Activated CD4-positive, alpha-beta T cell treated with anti-CD3 and anti-CD28 coated beads, Interleukin-2, amount 10 ng/mL, durations not matched to agents 7 days and 5 days (primary cell): ENCODE data around the gene LGI1. TPM values are rescaled to one million over a fixed set of nuclear protein-coding genes. Genes with fewer than 3 reads are reported as not detected.
"Not testable (repeated sequence)": the region's sequence is repeated elsewhere in the genome, so short reads cannot be mapped to it uniquely, and the experiment has no call there.

Experiments used
- CTCF ChIA-PET: fragments of 350-600 bp; sonication (Branson Sonifier 250); formaldehyde crosslinking; loops from one replicate; lab custom pipeline; 2021; ENCODE audit warnings: antibody characterized with exemption; lab: Charles Lee
- POLR2A ChIA-PET: fragments of 350-600 bp; sonication (Branson Sonifier 250); formaldehyde crosslinking; loops from one replicate; lab custom pipeline; 2021; ENCODE audit warnings: antibody characterized with exemption; lab: Charles Lee
- DNase-seq: peaks from one replicate; pipeline ENCODE4 v3.0.0-alpha.2; 2020
- H3K27ac Mint-ChIP-seq: one replicate; pipeline ENCODE4 v1.8.0; 2021; ENCODE audit warnings: mild to moderate bottlenecking, moderate library complexity, mixed read lengths
- H3K27me3 Mint-ChIP-seq: one replicate; pipeline ENCODE4 v1.8.0; 2021; ENCODE audit warnings: mixed read lengths
- H3K36me3 Mint-ChIP-seq: one replicate; pipeline ENCODE4 v1.8.0; 2021; ENCODE audit warnings: low read depth, mixed read lengths
- H3K4me1 Mint-ChIP-seq: one replicate; pipeline ENCODE4 v1.8.0; 2021; ENCODE audit warnings: mixed read lengths
- H3K4me3 Mint-ChIP-seq: one replicate; pipeline ENCODE4 v1.8.0; 2021; ENCODE audit warnings: mild to moderate bottlenecking, moderate library complexity, mixed read lengths
- H3K9me3 Mint-ChIP-seq: one replicate; pipeline ENCODE4 v1.8.0; 2021; ENCODE audit warnings: mixed read lengths
- total RNA-seq, 2 experiments: library from RNA; stranded (reverse); gene quantifications; one replicate each; pipeline ENCODE4 v1.2.3, GENCODE V29; 2021

LGI1 gene
- total RNA-seq, 2 experiments from 2014 or later, result not detected

DNA sequence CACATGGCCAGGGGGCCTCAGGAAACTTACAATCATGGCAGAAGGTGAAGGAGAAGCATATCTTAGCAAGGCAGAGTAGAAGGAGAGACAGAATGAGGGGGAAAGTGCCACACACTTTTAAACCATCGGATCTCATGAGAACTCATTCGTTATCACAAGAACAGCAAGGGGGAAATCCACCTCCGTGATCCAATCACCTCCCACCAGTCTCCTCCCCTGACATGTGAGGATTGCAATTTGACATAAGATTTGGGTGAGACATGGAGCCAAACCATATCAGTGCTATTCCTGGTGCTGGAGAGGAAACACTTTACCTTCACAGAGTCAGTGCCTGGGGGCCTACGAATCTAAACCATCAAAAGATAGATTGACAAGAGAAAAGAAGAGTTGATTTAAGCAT lies 61.8 kb downstream of the LGI1 start:
- ChIA-PET POLR2A (no interaction called here), CTCF (interaction anchor here (0.5 kb wide), 1 partner anchor 20 kb away, joined by 3 read pairs; no protein-coding TSS in a partner anchor)

DNA sequence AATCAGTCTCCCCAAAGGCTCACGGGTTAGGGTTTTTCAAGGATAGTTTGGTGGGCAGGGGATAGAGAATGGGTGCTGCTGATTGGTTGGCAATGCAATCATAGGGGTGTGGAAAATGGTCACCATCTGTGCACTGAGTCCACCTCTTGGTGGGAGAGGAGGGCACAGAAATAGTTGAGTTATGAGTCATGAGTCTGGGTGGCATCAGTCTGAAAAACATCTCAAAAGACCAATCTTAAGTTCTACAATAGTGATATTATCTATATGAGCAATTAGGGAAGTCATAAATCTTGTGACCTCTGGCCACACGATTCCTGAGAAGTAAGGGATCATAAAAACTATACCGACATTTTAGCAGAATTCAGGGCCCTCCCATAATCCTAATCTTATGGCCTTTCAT lies 62.7 kb downstream of the LGI1 start:
- no peak for DNase-seq
- Mint-ChIP-seq H3K4me1 (no peaks in the 10 kb centered on the region), H3K9me3 (no peaks in the 10 kb centered on the region), H3K4me3 (no peak overlapping the region), H3K36me3 (no peaks in the 10 kb centered on the region), H3K27ac (no peak overlapping the region), H3K27me3 (peaks cover 38% of the 10 kb centered on the region)
- POLR2A ChIA-PET, result no interaction called here
- CTCF ChIA-PET, result no interaction called here

More for the DNA sequence above, 61.8 kb downstream of the LGI1 start:
- DNase-seq, result no peak
- H3K27ac Mint-ChIP-seq, result no peak overlapping the region
- no peaks in the 10 kb centered on the region for H3K36me3 Mint-ChIP-seq
- H3K27me3 Mint-ChIP-seq, result peaks cover 38% of the 10 kb centered on the region
- no peaks in the 10 kb centered on the region for H3K9me3 Mint-ChIP-seq
- no peak overlapping the region for H3K4me3 Mint-ChIP-seq
- no peaks in the 10 kb centered on the region for H3K4me1 Mint-ChIP-seq

- H3K27me3 Mint-ChIP-seq, result peaks cover 31% of the 10 kb centered on the region
- no peaks in the 10 kb centered on the region for H3K36me3 Mint-ChIP-seq
- ChIA-PET CTCF (interaction anchor here (1.0 kb wide), 1 partner anchor 96 kb away, joined by 3 read pairs; no protein-coding TSS in a partner anchor), POLR2A (no interaction called here)
- H3K27ac Mint-ChIP-seq, result no peak overlapping the region
- H3K9me3 Mint-ChIP-seq, result no peaks in the 10 kb centered on the region
- no peaks in the 10 kb centered on the region for H3K4me1 Mint-ChIP-seq
- H3K4me3 Mint-ChIP-seq, result no peak overlapping the region
- DNase-seq, result no peak
These were observed 63.5 kb downstream of the LGI1 start for GRCh38 chr10:93821051-93821772.

GRCh38 chr10:93826355-93826754 lies 68.6 kb downstream of the LGI1 start:
- Mint-ChIP-seq H3K4me1 (no peaks in the 10 kb centered on the region), H3K27ac (no peak overlapping the region), H3K36me3 (no peaks in the 10 kb centered on the region), H3K4me3 (no peak overlapping the region), H3K27me3 (peaks cover 6% of the 10 kb centered on the region), H3K9me3 (no peaks in the 10 kb centered on the region)
- POLR2A ChIA-PET, result no interaction called here
- CTCF ChIA-PET, result no interaction called here
- DNase-seq, result no peak

DNA sequence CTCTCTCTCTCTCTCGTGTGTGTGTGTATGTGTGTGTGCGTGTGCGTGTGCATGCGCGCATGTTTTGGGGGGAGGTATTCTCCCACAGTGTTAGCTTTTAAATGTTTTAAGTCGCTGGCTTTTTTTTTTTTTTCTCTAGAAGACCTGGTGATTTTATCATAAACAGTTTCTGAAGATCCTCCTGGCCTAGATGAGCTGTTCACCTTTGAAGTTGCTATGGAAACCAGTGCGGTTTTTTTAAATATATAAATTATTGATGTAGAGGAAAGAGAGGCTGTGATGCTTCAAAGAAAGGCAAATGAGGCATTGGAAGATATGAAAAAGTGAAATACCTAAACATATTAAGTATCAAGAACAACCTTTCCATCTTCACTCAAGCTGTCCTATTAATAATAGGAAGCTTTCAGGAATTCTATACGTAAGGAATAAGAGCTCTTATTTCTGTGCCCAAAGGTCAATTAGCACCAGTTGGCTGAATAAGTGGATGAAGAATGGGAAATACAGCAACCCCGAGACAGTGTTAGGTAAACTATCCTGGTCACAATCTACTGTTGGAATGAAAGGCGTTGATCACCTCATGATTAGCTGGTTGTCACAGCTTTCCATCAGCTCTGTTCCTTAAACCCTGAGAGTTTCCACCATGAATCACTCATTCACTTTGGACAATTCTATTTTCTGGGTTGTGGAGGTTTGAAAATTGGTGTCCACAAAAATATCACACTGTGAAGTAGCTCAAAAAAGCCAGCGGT lies 69.5 kb downstream of the LGI1 start:
- Mint-ChIP-seq H3K4me3 (no peak overlapping the region), H3K9me3 (no peaks in the 10 kb centered on the region), H3K4me1 (no peaks in the 10 kb centered on the region), H3K27me3 (peaks cover 4% of the 10 kb centered on the region), H3K36me3 (no peaks in the 10 kb centered on the region), H3K27ac (no peak overlapping the region)
- POLR2A ChIA-PET, result no interaction called here
- CTCF ChIA-PET, result interaction anchor here (1.0 kb wide), 2 partner anchors 13 to 23 kb away, joined by 4 read pairs; no protein-coding TSS in a partner anchor
- no peak for DNase-seq

DNA sequence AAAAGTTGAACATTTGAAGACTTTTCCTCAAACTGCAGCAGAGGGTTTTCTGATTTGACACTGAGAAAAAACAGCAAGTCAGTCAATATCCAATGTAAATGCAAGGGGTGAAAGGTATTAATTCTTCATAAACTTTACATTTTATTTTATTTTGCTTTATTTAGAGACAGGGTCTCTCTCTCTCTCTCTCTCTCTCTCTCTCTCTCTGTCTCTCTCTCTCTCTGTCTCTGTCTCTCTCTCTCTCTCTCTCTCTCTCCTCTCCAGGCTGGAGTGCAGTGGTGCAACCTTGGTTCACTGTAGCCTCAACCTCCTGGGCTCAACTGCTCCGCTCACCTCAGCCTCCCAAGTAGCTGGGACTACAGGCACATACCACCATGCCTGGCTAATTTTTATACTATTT lies 73.3 kb downstream of the LGI1 start:
- CTCF ChIA-PET, result not testable (repeated sequence)

DNA sequence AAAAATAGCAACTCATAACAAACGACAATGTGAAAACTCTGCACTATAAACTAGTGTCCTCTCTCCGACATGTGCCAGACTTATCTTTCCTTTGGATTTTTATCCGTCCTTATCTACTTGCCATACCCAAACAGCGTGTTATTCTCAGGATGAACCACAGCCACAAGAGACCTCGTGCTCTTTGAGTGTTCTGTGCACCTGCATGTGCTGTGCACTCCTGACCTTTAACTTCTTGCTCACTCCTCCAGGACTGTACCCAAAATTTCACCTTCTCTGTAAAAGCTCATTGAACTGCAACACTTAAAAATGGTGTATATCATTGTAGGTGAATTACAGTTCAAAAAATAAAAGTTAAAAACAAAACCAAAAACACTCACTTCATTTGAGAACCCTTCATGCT lies 78.0 kb downstream of the LGI1 start:
- no peak for DNase-seq
- Mint-ChIP-seq H3K4me3 (no peak overlapping the region), H3K36me3 (no peaks in the 10 kb centered on the region), H3K27ac (no peak overlapping the region), H3K9me3 (no peaks in the 10 kb centered on the region), H3K27me3 (no peaks in the 10 kb centered on the region), H3K4me1 (no peaks in the 10 kb centered on the region)
- CTCF ChIA-PET, result no interaction called here
- POLR2A ChIA-PET, result no interaction called here

More for the DNA sequence above, 73.3 kb downstream of the LGI1 start:
- H3K36me3 Mint-ChIP-seq, H3K27me3 Mint-ChIP-seq, H3K27ac Mint-ChIP-seq, H3K4me3 Mint-ChIP-seq, POLR2A ChIA-PET, H3K9me3 Mint-ChIP-seq, DNase-seq, H3K4me1 Mint-ChIP-seq: not testable (repeated sequence)

GRCh38 chr10:93837822-93838221 lies 80.1 kb downstream of the LGI1 start:
- Mint-ChIP-seq H3K27me3 (no peaks in the 10 kb centered on the region), H3K4me1 (no peaks in the 10 kb centered on the region), H3K9me3 (no peaks in the 10 kb centered on the region), H3K27ac (no peak overlapping the region), H3K4me3 (no peak overlapping the region), H3K36me3 (no peaks in the 10 kb centered on the region)
- DNase-seq, result no peak
- ChIA-PET CTCF (no interaction called here), POLR2A (no interaction called here)

DNA sequence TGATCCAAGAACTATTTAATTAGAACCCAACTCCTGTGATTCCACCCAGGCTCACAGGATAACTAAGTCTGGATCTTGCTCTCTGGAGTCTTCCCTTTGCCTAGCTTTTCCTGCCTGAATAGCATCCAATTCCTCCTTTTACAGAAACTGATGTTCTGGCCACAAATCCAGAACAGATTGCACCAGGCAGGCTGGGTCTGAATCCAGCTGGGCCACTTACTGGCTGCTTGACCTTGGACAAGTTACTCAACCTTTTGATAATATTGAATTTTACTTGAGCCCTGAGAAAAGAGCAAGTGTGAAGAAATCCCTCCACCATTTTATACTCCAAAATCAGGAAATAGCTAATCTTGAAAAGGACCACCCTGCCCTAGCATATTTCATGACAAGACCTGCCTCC lies 80.5 kb downstream of the LGI1 start:
- ChIA-PET POLR2A (no interaction called here), CTCF (no interaction called here)
- Mint-ChIP-seq H3K36me3 (no peaks in the 10 kb centered on the region), H3K27ac (no peak overlapping the region), H3K4me1 (no peaks in the 10 kb centered on the region), H3K4me3 (no peak overlapping the region), H3K27me3 (no peaks in the 10 kb centered on the region), H3K9me3 (no peaks in the 10 kb centered on the region)
- no peak for DNase-seq

GRCh38 chr10:93841961-93842360 lies 84.2 kb downstream of the LGI1 start:
- DNase-seq, result no peak
- no peaks in the 10 kb centered on the region for H3K9me3 Mint-ChIP-seq
- no peaks in the 10 kb centered on the region for H3K4me1 Mint-ChIP-seq
- POLR2A ChIA-PET, result no interaction called here
- CTCF ChIA-PET, result no interaction called here
- H3K27me3 Mint-ChIP-seq, result no peaks in the 10 kb centered on the region
- no peak overlapping the region for H3K27ac Mint-ChIP-seq
- H3K4me3 Mint-ChIP-seq, result no peak overlapping the region
- no peaks in the 10 kb centered on the region for H3K36me3 Mint-ChIP-seq

- H3K4me1 Mint-ChIP-seq, result no peaks in the 10 kb centered on the region
- no peaks in the 10 kb centered on the region for H3K27me3 Mint-ChIP-seq
- H3K27ac Mint-ChIP-seq, result no peak overlapping the region
- CTCF ChIA-PET, result interaction anchor here (1.7 kb wide), 1 partner anchor 12 kb away, joined by 3 read pairs; no protein-coding TSS in a partner anchor
- no peaks in the 10 kb centered on the region for H3K36me3 Mint-ChIP-seq
- POLR2A ChIA-PET, result no interaction called here
- no peak overlapping the region for H3K4me3 Mint-ChIP-seq
- no peak for DNase-seq
- no peaks in the 10 kb centered on the region for H3K9me3 Mint-ChIP-seq
These were observed 87.4 kb downstream of the LGI1 start for GRCh38 chr10:93844979-93845626.
